GM19351 (cell line): ENCODE results near the gene MAPK8IP2.
"Not testable (repeated sequence)": the region's sequence is repeated elsewhere in the genome, so short reads cannot be mapped to it uniquely, and the experiment has no call there.

Experiments
- ATAC-seq: cut with Tn5 transposase; IDR thresholded peaks from one replicate; pipeline ENCODE4 v1.9.1; 2021; ENCODE audit warnings: mild to moderate bottlenecking, moderate library complexity; ENCODE audit not compliant: unreplicated experiment

Gene MAPK8IP2

GRCh38 chr22:50599816-50600455 lies 657 bp upstream of the MAPK8IP2 start:
- ATAC-seq = no peak

- ATAC-seq = no peak
These were observed 525 bp downstream of the MAPK8IP2 start for GRCh38 chr22:50600967-50601668.

GRCh38 chr22:50601669-50602337 lies 1.2 kb downstream of the MAPK8IP2 start:
- no peak for ATAC-seq

- no peak for ATAC-seq
These were observed 1.7 kb downstream of the MAPK8IP2 start for GRCh38 chr22:50602338-50602700.

- no peak for ATAC-seq
These were observed 3.1 kb downstream of the MAPK8IP2 start for GRCh38 chr22:50603511-50604255.

- no peak for ATAC-seq
These were observed 3.8 kb downstream of the MAPK8IP2 start for GRCh38 chr22:50604256-50605001.

GRCh38 chr22:50605002-50605612 lies 4.5 kb downstream of the MAPK8IP2 start:
- no peak for ATAC-seq

GRCh38 chr22:50605613-50606074 lies 5.1 kb downstream of the MAPK8IP2 start:
- no peak for ATAC-seq

- ATAC-seq = no peak
These were observed 5.8 kb downstream of the MAPK8IP2 start for GRCh38 chr22:50606165-50606945.

- no peak for ATAC-seq
These were observed 6.5 kb downstream of the MAPK8IP2 start for GRCh38 chr22:50606946-50607658.

- no peak for ATAC-seq
These were observed 7.0 kb downstream of the MAPK8IP2 start for GRCh38 chr22:50607659-50608020.

GRCh38 chr22:50608058-50608840 lies 7.7 kb downstream of the MAPK8IP2 start:
- not testable (repeated sequence) for ATAC-seq

- ATAC-seq = no peak
These were observed 8.4 kb downstream of the MAPK8IP2 start for GRCh38 chr22:50608996-50609395.

GRCh38 chr22:50609599-50609998 lies 9.0 kb downstream of the MAPK8IP2 start:
- no peak for ATAC-seq

GRCh38 chr22:50610041-50610451 lies 9.5 kb downstream of the MAPK8IP2 start:
- ATAC-seq = no peak

- ATAC-seq = no peak
These were observed 10.0 kb downstream of the MAPK8IP2 start for GRCh38 chr22:50610581-50610980.

- no peak for ATAC-seq
These were observed 10.9 kb downstream of the MAPK8IP2 start for GRCh38 chr22:50611341-50612060.
